DND-41 (cell line): Measurements from ENCODE around the gene SMURF1.

ENCODE experiments used
- EZH2 ChIP-seq: IDR thresholded peaks from 3 replicates; pipeline ENCODE4 v1.6.1; 2012; ENCODE audit warnings: borderline replicate concordance, low read depth, mild to moderate bottlenecking, moderate library complexity, low read length, inconsistent platforms; ENCODE audit not compliant: severe bottlenecking
- TF ChIP-seq, protein P1 (sequence below): IDR thresholded peaks from 2 replicates; pipeline ENCODE4 v1.5.1; 2012; ENCODE audit warnings: borderline replicate concordance, low read length, moderate library complexity, mild to moderate bottlenecking; ENCODE audit not compliant: poor library complexity, severe bottlenecking; ENCODE audit errors: extremely low read depth

DNA sequence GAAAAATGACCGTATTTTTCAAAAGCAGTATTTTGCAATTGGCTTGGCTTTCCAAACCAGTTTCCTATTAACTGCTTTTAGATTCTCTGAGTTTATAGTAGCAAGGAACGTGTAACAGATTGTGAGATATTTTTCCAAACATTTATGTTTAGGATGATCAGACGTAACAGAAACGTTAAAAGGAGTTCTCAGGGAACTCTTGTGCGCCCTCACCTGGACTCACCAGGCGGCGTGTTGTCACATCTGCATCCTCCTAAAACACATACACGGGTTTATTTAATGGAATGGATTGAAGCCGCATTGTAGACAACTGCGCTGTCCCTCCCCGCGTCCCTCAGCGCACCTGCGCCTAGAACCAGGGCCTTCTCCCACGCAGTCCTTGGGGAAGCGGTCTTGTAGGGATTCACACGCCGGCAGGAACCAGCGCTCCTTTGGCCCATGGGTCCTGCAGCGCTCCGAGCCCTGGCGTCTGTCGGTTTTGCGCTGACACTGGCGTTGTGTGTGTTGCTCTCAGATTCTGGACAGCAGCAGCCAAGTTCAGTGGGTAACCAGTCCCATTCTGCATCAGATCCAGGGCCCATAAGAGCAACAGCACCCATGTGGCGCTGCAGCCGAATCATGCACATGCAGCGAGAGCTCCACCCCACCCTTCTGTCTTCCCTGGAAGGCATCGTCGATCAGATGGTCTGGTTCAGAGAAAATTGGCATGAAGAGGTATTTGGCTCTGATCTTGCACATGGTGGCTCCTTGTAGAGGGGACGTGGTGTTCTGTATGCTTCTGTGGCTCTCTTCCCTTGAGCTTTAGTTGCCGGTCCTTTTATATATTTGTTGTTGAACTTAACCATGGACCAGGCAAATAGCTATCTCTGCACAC lies 150.6 kb downstream of the SMURF1 start:
- TF ChIP-seq, protein P1, sequence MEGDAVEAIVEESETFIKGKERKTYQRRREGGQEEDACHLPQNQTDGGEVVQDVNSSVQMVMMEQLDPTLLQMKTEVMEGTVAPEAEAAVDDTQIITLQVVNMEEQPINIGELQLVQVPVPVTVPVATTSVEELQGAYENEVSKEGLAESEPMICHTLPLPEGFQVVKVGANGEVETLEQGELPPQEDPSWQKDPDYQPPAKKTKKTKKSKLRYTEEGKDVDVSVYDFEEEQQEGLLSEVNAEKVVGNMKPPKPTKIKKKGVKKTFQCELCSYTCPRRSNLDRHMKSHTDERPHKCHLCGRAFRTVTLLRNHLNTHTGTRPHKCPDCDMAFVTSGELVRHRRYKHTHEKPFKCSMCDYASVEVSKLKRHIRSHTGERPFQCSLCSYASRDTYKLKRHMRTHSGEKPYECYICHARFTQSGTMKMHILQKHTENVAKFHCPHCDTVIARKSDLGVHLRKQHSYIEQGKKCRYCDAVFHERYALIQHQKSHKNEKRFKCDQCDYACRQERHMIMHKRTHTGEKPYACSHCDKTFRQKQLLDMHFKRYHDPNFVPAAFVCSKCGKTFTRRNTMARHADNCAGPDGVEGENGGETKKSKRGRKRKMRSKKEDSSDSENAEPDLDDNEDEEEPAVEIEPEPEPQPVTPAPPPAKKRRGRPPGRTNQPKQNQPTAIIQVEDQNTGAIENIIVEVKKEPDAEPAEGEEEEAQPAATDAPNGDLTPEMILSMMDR, result peak; percentile 41
- TF ChIP-seq EZH2, result no peak
